Osteoblast (primary cell): ENCODE measurements around the gene GRK2. TPM values are rescaled to one million over a fixed set of nuclear protein-coding genes. Genes with fewer than 3 reads are reported as not detected.

Experiments used
- DNase-seq: peaks from one replicate; pipeline ENCODE4 v3.0.0; 2011; ENCODE audit warnings: low spot score, mixed read lengths; ENCODE audit not compliant: insufficient read length; ENCODE audit errors: missing footprints
- H2AFZ ChIP-seq: 2 replicates; pipeline ENCODE4 v1.6.0; 2011; ENCODE audit warnings: mild to moderate bottlenecking, low read length
- H3K27ac ChIP-seq: 2 replicates; pipeline ENCODE4 v1.5.1; 2011; ENCODE audit warnings: mild to moderate bottlenecking, low read depth, low read length, moderate library complexity
- H3K27me3 ChIP-seq: 2 replicates; pipeline ENCODE4 v1.6.0; 2012; ENCODE audit warnings: mild to moderate bottlenecking, control low read depth, inconsistent platforms, low read length, moderate library complexity; ENCODE audit not compliant: insufficient read depth
- H3K36me3 ChIP-seq: 2 replicates; pipeline ENCODE4 v1.5.1; 2011; ENCODE audit warnings: mild to moderate bottlenecking, low read length, control low read depth, moderate library complexity; ENCODE audit not compliant: insufficient read depth
- H3K4me1 ChIP-seq: 2 replicates; pipeline ENCODE4 v1.5.1; 2011; ENCODE audit warnings: mild to moderate bottlenecking, low read length, control low read depth, moderate library complexity; ENCODE audit not compliant: insufficient read depth
- H3K4me2 ChIP-seq: 2 replicates; pipeline ENCODE4 v1.6.0; 2011; ENCODE audit warnings: mild to moderate bottlenecking, low read length; ENCODE audit not compliant: insufficient read depth
- H3K4me3 ChIP-seq: fragments of 200-600 bp; sonication (generic); 3 replicates; pipeline ENCODE4 v1.5.1; 2012; ENCODE audit warnings: mild to moderate bottlenecking, low read length, inconsistent platforms; ENCODE audit not compliant: insufficient read depth
- H3K79me2 ChIP-seq: 2 replicates; pipeline ENCODE4 v1.6.0; 2012; ENCODE audit warnings: mild to moderate bottlenecking, low read length, control low read depth, inconsistent platforms; ENCODE audit not compliant: insufficient read depth
- H3K9me3 ChIP-seq: 2 replicates; pipeline ENCODE4 v1.5.1; 2011; ENCODE audit warnings: low read depth, low read length, control low read depth
- H4K20me1 ChIP-seq: 2 replicates; pipeline ENCODE4 v1.6.0; 2012; ENCODE audit warnings: mild to moderate bottlenecking, low read length, control low read depth; ENCODE audit not compliant: insufficient read depth
- CTCF ChIP-seq: IDR thresholded peaks from 2 replicates; pipeline ENCODE4 v1.5.1; 2011; ENCODE audit warnings: mild to moderate bottlenecking, low read depth, low read length, moderate library complexity; ENCODE audit errors: extremely low read depth
- total RNA-seq: library from RNA; depleted of rRNA; stranded (reverse); fragments of >200 nt; gene quantifications from 2 replicates; pipeline ENCODE4 v1.2.3, GENCODE V29; 2012

The GRK2 gene
- total RNA-seq, 1 donor, result 21.4 TPM

GRCh38 chr11:67278135-67278938 is 12.1 kb downstream of the GRK2 start:
- H3K4me2 ChIP-seq, result no peak overlapping the region
- no peaks in the 10 kb centered on the region for H3K9me3 ChIP-seq
- TF ChIP-seq CTCF, result no peak

GRCh38 chr11:67278939-67279588 is 12.8 kb downstream of the GRK2 start:
- H4K20me1 ChIP-seq, result peaks cover 3% of the 10 kb centered on the region
- H3K4me2 ChIP-seq, result no peak overlapping the region
- H3K27me3 ChIP-seq, result no peaks in the 10 kb centered on the region
- H3K79me2 ChIP-seq, result peaks cover 58% of the 10 kb centered on the region
- peak; percentile 69 for DNase-seq
- H2AFZ ChIP-seq, result no peak overlapping the region
- H3K27ac ChIP-seq, result no peak overlapping the region
- H3K36me3 ChIP-seq, result peaks cover 45% of the 10 kb centered on the region
- peaks cover 15% of the 10 kb centered on the region for H3K4me1 ChIP-seq
- TF ChIP-seq CTCF, result no peak
- H3K9me3 ChIP-seq, result no peaks in the 10 kb centered on the region
- no peak overlapping the region for H3K4me3 ChIP-seq

More at GRCh38 chr11:67278135-67278938, 12.1 kb downstream of the GRK2 start:
- Histone ChIP-seq H4K20me1 (peaks cover 4% of the 10 kb centered on the region), H3K4me3 (no peak overlapping the region), H3K4me1 (peaks cover 20% of the 10 kb centered on the region), H3K36me3 (peaks cover 37% of the 10 kb centered on the region), H3K27ac (peak overlapping the region; percentile 69), H2AFZ (no peak overlapping the region), H3K79me2 (peaks cover 65% of the 10 kb centered on the region), H3K27me3 (no peaks in the 10 kb centered on the region)
- peak; percentile 39 for DNase-seq

- H3K79me2 ChIP-seq, result peaks cover 51% of the 10 kb centered on the region
Measured at GRCh38 chr11:67279589-67280340, 13.5 kb downstream of the GRK2 start.

More at GRCh38 chr11:67279589-67280340, 13.5 kb downstream of the GRK2 start:
- Histone ChIP-seq H4K20me1 (peaks cover 3% of the 10 kb centered on the region), H3K4me2 (no peak overlapping the region), H3K27ac (no peak overlapping the region), H3K27me3 (no peaks in the 10 kb centered on the region), H3K9me3 (no peaks in the 10 kb centered on the region), H2AFZ (no peak overlapping the region), H3K4me1 (peaks cover 15% of the 10 kb centered on the region), H3K4me3 (no peak overlapping the region), H3K36me3 (peaks cover 49% of the 10 kb centered on the region)
- no peak for TF ChIP-seq CTCF
- DNase-seq, result peak; percentile 41
